ENCODE results near the gene TSHZ2. TPM values are rescaled to one million over a fixed set of nuclear protein-coding genes. Genes with fewer than 3 reads are reported as not detected.

The TSHZ2 gene
- total and polyA plus RNA-seq, 2 donors (not counting 1 experiment from before 2014, with no cell fraction given): 1.00 to 5.7 TPM

DNA sequence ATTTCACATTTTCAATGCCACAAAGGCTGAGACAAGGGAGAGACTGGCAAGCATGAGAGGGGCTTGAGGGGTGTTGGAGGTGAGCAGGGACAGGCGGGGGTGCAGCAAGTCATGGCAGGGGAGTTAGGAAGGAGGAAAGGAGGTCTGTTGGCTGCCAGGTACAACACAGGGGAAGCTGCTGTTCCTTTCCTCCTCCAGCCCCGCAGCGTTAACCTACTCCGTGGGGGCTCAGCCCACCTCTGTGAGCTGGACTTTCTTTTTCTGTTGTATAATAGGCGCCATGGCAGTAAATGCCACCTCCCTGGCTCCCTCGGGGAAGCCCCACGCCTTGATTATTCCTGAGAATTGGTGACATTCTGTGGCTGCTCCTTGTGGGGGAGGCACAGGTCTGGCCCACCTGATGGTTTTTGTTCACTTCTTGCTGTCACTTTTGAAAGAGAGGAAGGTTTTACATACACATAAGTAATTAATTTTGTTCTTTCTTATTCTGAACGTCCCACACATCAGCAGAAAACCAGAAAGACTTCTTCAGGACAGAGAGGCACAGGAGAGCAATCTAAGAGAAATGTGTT lies 293.2 kb downstream of the TSHZ2 start:
- H3K27ac ChIP-seq (ENCODE audit: low read length in 2 of 2): no peak overlapping the region
- no peaks in the 10 kb centered on the region for H3K36me3 ChIP-seq (replicated peaks in 1 of 2; ENCODE audit: control extremely low read depth in 1 of 2, control insufficient read depth in 1 of 2, extremely low read depth in 1 of 2, insufficient read depth in 2 of 2, low read length in 1 of 2)
- H3K79me2 ChIP-seq (ENCODE audit: control insufficient read depth, insufficient read depth, low read length): no peaks in the 10 kb centered on the region
- no peak overlapping the region for H3K4me3 Mint-ChIP-seq
- no peaks in the 10 kb centered on the region for H3K9me3 Mint-ChIP-seq (ENCODE audit: insufficient read depth)
- ChIA-PET CTCF (no interaction called here), POLR2A (no interaction called here)
- H3K27ac Mint-ChIP-seq: no peak overlapping the region
- H2AFZ ChIP-seq (ENCODE audit: insufficient read depth, low read depth, low read length, poor library complexity, severe bottlenecking): no peak overlapping the region
- H3K9ac ChIP-seq (ENCODE audit: low read length): no peak overlapping the region
- no peak for TF ChIP-seq EZH2 (IDR thresholded peaks at IDR 0.05; ENCODE audit: borderline replicate concordance, insufficient read depth, low read depth, low read length, poor library complexity, severe bottlenecking)
- TF ChIP-seq, protein P1, sequence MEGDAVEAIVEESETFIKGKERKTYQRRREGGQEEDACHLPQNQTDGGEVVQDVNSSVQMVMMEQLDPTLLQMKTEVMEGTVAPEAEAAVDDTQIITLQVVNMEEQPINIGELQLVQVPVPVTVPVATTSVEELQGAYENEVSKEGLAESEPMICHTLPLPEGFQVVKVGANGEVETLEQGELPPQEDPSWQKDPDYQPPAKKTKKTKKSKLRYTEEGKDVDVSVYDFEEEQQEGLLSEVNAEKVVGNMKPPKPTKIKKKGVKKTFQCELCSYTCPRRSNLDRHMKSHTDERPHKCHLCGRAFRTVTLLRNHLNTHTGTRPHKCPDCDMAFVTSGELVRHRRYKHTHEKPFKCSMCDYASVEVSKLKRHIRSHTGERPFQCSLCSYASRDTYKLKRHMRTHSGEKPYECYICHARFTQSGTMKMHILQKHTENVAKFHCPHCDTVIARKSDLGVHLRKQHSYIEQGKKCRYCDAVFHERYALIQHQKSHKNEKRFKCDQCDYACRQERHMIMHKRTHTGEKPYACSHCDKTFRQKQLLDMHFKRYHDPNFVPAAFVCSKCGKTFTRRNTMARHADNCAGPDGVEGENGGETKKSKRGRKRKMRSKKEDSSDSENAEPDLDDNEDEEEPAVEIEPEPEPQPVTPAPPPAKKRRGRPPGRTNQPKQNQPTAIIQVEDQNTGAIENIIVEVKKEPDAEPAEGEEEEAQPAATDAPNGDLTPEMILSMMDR (IDR thresholded peaks at IDR 0.05): no peak
- no peak overlapping the region for H3K4me2 ChIP-seq (replicated peaks; ENCODE audit: low read depth, low read length, poor library complexity, severe bottlenecking)
- H3K4me1 Mint-ChIP-seq: no peaks in the 10 kb centered on the region
- H4K20me1 ChIP-seq (ENCODE audit: control insufficient read depth, insufficient read depth, low read length, poor library complexity, severe bottlenecking): no peaks in the 10 kb centered on the region
- no peaks in the 10 kb centered on the region for H3K27me3 ChIP-seq (replicated peaks in 1 of 4; ENCODE audit: control extremely low read depth in 1 of 4, control insufficient read depth in 3 of 4, insufficient read depth in 4 of 4, low read length in 3 of 4)
- H3K27me3 Mint-ChIP-seq: peaks cover 11% of the 10 kb centered on the region
- no peaks in the 10 kb centered on the region for H3K9me3 ChIP-seq (ENCODE audit: control extremely low read depth in 1 of 3, control insufficient read depth in 2 of 3, insufficient read depth in 1 of 3, low read length in 2 of 3)
- DNase-seq: no peak
- ATAC-seq (ENCODE audit: low read depth): no peak
- WGBS (ENCODE audit: insufficient coverage): 96% methylated on average over 5 of the region's 8 CpGs
- H3K4me1 ChIP-seq (ENCODE audit: control insufficient read depth in 2 of 2, insufficient read depth in 2 of 2, low read length in 2 of 2): no peaks in the 10 kb centered on the region
- intact Hi-C loops (cut with micrococcal nuclease): no loop called here
- H3K4me3 ChIP-seq (ENCODE audit: control extremely low read depth in 1 of 5, extremely low read depth in 1 of 5, insufficient read depth in 1 of 5, low read depth in 2 of 5, low read length in 4 of 5): no peak overlapping the region

DNA sequence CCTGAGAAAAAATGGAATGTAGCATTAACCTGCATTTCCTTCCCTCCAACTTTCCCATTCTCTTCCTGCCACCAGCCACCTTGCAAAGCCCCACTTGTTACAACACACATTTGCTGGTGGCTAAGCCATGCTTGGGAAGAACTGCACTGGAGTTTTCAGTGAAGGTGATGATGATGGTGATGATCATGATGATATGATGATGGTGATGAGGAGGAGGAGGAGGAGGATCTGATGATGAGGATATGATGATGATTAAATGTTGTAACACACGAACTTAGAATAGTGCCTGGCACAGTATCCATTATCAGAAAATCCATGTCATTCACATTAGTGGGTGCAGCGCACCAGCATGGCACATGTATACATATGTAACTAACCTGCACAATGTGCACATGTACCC lies 297.2 kb downstream of the TSHZ2 start:
- no peak overlapping the region for H2AFZ ChIP-seq (ENCODE audit: insufficient read depth, low read depth, low read length, poor library complexity, severe bottlenecking)
- no peak overlapping the region for H3K4me3 Mint-ChIP-seq
- CTCF ChIA-PET: no interaction called here
- no peaks in the 10 kb centered on the region for H3K79me2 ChIP-seq (ENCODE audit: control insufficient read depth, insufficient read depth, low read length)
- H3K27ac ChIP-seq (ENCODE audit: low read length in 2 of 2): no peak overlapping the region
- no peak overlapping the region for H3K27ac Mint-ChIP-seq
- POLR2A ChIA-PET: no interaction called here
- no peak for ATAC-seq (ENCODE audit: low read depth)
- no peaks in the 10 kb centered on the region for H3K9me3 Mint-ChIP-seq (ENCODE audit: insufficient read depth)
- H3K4me2 ChIP-seq (replicated peaks; ENCODE audit: low read depth, low read length, poor library complexity, severe bottlenecking): no peak overlapping the region
- no peaks in the 10 kb centered on the region for H3K9me3 ChIP-seq (ENCODE audit: control extremely low read depth in 1 of 3, control insufficient read depth in 2 of 3, insufficient read depth in 1 of 3, low read length in 2 of 3)
- no peaks in the 10 kb centered on the region for H3K4me1 ChIP-seq (ENCODE audit: control insufficient read depth in 2 of 2, insufficient read depth in 2 of 2, low read length in 2 of 2)
- TF ChIP-seq, protein P1 (IDR thresholded peaks at IDR 0.05): no peak
- TF ChIP-seq EZH2 (IDR thresholded peaks at IDR 0.05; ENCODE audit: borderline replicate concordance, insufficient read depth, low read depth, low read length, poor library complexity, severe bottlenecking): no peak
- H3K9ac ChIP-seq (ENCODE audit: low read length): no peak overlapping the region
- no peak overlapping the region for H3K4me3 ChIP-seq (ENCODE audit: control extremely low read depth in 1 of 5, extremely low read depth in 1 of 5, insufficient read depth in 1 of 5, low read depth in 2 of 5, low read length in 4 of 5)
- intact Hi-C loops (cut with micrococcal nuclease): no loop called here
- WGBS (ENCODE audit: insufficient coverage): no CpG with 5 or more reads among the region's 2 CpGs
- H3K36me3 ChIP-seq (replicated peaks in 1 of 2; ENCODE audit: control extremely low read depth in 1 of 2, control insufficient read depth in 1 of 2, extremely low read depth in 1 of 2, insufficient read depth in 2 of 2, low read length in 1 of 2): no peaks in the 10 kb centered on the region
- no peaks in the 10 kb centered on the region for H4K20me1 ChIP-seq (ENCODE audit: control insufficient read depth, insufficient read depth, low read length, poor library complexity, severe bottlenecking)
- peaks cover 19% of the 10 kb centered on the region for H3K27me3 Mint-ChIP-seq
- H3K27me3 ChIP-seq (replicated peaks in 1 of 4; ENCODE audit: control extremely low read depth in 1 of 4, control insufficient read depth in 3 of 4, insufficient read depth in 4 of 4, low read length in 3 of 4): no peaks in the 10 kb centered on the region
- H3K4me1 Mint-ChIP-seq: no peaks in the 10 kb centered on the region
- DNase-seq: no peak
